NCI-H524 (cell line): Measurements from ENCODE around the gene LOXL1.
"Not testable (repeated sequence)": the region's sequence is repeated elsewhere in the genome, so short reads cannot be mapped to it uniquely, and the experiment has no call there.

ENCODE experiments used
- DNase-seq, 2 experiments: peaks; one replicate each; lab custom pipeline; 2025; lab: John Stamatoyannopoulos, UW

The LOXL1 gene

DNA sequence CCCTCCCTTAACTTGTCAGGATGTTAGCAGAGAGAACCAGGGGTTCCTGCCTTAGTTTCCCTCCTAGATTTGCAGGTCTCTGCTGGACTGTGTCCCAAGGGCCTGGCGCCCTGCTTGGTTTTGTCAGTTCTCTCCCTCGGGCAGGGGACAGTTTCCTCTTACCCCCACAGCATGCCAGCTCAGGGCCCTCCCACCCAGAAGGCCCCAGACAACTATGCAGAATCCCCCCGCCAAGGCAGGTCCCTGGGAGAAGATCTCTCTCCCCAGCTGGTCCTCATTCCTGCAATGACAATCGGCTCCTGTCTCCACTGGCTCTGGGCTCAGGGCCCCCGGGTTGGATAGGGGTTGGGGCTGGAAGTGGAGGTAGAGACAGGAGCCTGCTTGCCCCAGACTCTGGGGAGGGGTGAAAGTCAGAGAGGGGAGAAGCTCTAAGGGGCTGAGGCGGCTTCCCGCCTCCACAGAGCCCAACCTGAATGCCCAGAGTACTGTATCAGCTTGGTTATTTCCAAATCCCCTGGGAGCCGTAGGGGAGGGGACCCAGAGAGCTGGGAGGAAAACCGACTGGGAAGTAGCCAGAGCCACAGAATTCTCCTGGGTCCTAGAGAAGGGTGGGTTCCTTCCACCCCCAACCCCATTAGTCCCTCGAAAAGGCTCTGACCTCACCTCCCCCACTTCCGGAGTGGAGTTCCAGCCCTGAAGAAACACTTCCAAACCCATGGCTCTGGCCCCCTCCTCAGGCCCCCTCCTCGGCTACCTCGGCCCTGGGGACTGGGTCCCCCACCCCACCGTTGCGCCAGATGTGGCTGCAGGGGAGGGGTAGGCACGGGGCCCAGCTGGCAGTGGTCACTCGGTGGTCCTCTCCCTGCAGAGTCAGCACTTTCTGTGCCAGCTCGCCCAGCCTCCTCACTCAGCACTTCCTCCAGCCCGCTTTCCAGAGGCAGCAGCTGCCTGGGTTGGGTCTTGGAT, 3.8 kb upstream of the LOXL1 start:
- DNase-seq, result peak; percentile 94 to 96

DNA sequence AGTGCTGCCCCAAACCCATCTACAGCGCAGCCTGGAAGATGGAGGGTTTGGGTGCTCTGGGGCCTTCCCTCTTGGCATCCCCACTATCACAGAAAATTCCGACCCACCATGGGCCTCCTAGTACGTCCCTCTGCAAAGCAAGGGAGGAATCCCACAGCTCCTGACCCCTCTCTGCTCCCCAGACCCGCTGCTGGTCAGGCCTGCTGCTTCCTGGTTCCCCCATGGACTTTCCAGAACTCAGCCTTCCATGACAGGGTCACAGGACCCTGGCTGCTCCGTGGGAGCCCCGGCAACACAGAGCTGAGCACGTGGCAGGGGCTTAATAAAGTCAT, 3.1 kb upstream of the LOXL1 start:
- no peak for DNase-seq

DNA sequence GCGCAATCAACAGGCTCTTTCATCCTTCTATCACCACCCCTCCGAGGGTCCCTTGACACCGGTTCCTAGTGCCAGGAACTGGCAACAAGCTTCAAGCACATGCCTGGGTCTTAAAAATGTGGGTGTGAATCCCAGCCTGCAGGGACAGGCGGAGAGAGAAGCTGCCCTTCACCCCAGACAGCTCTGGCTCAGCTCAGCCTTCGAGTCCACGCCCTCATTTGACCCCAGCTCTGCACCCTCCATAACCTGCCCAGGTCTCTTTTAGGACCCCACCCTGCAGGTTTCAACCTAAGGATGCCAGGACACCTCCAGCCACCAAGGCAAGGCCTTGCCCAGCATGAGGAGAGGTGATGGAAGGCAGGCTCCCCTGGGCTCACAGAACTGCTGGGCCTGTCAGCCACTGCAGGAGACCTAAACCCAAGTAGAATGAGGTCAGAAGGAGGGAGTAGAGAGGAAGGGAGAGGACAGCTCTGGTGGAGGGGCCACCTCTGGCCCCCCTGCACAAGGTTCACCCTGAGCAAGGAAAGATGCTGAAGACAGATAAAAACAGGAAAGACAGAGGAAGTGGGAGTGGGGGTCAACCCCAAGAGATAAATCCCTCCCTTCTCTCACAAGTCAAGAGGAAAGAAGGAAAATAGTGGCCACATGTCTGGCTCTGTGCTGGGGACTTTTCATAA, 2.6 kb upstream of the LOXL1 start:
- peak; percentile 21 to 52 for DNase-seq

DNA sequence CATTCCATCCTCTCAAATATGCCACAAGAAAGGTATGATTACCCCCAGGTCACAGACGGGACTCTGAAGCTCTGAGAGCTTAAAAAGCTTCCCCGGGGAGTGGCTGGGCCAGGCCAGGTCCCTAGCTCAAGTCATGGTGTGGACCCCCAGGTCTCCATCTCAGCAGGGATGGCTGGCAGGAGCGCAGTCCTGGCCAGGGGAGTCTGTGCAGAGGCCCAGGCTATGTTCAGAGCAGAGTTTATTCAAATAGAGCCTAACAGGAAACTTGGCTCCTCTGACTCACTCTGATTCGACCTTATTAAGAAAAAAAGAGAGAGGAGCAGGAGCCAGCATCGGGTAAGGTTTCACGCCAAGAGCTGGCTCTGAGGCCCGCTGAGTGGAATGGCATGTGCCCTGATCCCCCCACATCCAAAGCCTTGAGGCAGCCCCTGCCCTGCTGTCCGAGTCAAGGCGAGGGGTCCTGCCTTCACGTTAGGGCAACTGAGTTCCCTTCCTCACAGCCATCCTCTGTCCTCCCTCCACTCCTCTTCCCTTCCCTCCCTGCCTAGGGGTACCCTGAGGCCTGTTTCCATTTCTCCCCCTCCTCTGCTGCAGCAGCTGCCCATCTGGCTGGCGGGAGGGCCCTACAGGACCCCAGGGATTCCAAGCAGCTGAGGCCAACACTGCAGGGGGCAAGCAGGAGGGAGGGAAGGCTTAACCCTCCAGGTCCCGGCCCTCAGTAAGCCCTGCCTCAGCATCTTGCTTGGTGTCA, 1.9 kb upstream of the LOXL1 start:
- peak; percentile 94 for DNase-seq

DNA sequence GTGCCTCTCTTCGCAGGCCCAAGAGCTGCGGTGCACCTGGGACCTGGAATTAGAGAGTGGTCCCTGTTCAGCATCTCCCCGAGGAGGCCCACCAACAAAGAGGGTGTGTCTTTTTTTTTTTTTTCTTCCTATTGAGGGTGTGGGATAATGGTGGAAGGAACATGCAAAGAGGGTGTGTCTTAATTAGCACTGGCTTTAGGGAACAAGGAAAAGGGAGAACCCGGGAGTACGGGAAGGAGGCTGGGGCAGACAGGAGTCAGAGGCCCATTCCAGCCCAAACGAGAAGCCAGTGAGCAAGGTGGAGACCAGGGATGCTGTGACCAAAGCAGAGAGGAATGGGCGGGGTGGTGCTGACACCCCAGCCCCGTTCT, 429 bp upstream of the LOXL1 start:
- no peak for DNase-seq

DNA sequence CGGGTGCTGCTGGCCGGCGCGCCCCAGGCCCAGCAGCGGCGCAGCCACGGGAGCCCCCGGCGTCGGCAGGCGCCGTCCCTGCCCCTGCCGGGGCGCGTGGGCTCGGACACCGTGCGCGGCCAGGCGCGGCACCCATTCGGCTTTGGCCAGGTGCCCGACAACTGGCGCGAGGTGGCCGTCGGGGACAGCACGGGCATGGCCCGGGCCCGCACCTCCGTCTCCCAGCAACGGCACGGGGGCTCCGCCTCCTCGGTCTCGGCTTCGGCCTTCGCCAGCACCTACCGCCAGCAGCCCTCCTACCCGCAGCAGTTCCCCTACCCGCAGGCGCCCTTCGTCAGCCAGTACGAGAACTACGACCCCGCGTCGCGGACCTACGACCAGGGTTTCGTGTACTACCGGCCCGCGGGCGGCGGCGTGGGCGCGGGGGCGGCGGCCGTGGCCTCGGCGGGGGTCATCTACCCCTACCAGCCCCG, 777 bp downstream of the LOXL1 start:
- DNase-seq, result peak in 1 of 2 experiments; percentile 51

DNA sequence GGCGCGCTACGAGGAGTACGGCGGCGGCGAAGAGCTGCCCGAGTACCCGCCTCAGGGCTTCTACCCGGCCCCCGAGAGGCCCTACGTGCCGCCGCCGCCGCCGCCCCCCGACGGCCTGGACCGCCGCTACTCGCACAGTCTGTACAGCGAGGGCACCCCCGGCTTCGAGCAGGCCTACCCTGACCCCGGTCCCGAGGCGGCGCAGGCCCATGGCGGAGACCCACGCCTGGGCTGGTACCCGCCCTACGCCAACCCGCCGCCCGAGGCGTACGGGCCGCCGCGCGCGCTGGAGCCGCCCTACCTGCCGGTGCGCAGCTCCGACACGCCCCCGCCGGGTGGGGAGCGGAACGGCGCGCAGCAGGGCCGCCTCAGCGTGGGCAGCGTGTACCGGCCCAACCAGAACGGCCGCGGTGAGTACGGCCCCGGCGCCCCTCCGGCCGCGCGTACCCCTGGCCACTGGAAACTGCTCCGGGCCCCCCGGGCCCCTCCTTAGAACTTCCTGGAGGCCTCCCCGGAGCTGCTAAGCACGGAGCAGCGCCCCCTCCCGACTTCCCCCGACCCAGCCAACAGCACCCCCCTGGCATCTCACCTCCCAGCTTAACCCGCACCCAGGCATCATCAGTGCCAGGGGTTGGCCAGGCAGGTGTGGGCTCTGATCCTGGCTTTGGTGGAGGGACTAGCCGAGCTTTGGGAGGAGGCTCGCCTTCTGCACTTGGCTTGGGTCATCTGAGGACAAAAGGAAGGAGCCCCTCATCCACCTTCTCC, 1.4 kb downstream of the LOXL1 start:
- peak; percentile 55 to 70 for DNase-seq

DNA sequence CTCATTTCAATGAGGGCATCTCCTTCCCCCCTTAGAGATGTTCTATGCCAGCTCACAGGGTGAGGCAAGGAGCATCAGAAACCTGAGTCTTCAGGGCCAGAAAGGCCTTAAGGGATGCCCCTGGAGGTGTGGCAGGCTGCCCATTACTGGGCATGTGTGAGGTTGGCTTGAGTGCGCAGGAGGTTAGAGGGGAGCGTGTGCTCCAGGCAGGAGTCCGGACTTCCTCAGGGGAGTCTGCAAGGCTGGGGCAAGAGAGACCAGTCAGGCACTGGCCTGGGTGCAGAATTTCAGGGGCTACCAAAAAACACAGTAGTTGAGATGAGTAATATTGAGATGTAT, 1.9 kb downstream of the LOXL1 start:
- peak in 1 of 2 experiments; percentile 49 for DNase-seq

DNA sequence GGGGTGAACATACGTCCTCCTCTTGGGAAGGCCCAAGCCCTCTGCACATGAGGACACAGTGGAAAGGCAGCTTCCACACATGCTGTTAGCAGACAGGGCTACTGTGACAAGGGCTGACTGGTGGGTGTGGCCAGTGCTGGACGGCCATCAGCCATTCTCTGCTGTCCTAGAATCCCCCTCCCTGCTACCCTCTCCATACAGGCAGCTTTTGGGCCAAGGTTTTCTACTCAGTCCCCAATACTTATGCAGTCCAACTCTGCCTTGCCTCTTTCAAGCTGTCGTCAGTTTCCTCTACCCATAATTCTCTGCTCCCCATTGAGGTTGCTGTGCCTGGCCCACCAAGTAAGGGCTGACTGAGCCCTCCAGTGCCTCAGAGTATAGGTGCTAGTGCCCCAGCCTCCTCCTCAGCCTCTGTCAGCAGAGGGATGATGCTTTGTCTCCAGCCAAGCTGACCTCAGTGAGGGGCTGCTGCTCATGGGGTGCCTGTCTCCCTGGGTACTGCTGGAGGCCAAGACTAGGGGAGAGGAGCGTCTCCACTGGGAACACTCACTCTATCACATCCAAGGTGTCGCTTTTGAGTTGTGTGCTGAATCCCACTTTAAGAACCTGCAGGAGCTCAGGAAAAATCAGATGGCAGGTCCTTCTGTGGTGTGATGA, 2.8 kb downstream of the LOXL1 start:
- peak; percentile 25 to 60 for DNase-seq

DNA sequence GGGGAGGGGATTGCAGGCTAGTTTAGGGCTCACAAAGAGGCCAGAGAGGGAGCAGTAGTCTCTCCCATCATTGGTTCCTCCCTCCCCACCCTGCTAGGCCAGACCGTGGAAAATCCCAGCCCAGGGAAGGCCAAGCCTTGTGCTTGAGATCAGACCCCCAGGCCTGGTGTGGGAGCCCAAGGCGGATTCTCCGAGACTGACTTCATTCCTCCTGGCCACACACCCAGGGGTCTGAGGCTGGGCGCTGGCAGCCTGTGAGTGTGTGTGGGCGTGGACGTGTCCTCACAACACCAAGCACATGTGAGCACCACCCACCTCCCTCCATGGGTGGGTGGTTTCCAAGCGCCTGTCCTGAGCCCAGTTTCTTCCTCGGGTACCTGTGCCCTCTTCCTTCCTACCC, 4.1 kb downstream of the LOXL1 start:
- DNase-seq, result no peak

DNA sequence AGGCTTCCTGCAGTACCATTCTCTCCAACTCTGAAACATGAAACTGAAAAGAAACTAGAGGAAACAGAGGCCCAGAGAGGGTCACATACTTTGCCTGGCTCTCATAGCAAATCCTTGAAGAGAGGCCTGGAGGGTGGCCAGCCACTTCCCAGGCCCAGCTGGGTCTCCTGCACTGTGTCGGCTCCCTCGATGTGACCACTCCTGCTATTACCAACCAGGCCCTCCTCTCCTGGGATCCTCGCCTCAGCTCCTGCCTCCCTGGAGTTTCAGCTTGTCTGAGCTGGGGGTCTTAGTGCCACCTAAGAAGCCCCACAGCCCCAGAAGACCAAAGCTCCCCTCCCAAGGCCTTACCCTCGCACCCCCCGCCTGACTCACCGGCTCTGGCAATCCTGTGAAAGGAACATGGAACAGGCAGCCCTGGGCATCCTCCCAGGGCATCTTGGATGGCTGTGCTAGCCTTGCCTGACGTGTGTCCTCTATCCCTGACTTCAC, 4.6 kb downstream of the LOXL1 start:
- no peak for DNase-seq

DNA sequence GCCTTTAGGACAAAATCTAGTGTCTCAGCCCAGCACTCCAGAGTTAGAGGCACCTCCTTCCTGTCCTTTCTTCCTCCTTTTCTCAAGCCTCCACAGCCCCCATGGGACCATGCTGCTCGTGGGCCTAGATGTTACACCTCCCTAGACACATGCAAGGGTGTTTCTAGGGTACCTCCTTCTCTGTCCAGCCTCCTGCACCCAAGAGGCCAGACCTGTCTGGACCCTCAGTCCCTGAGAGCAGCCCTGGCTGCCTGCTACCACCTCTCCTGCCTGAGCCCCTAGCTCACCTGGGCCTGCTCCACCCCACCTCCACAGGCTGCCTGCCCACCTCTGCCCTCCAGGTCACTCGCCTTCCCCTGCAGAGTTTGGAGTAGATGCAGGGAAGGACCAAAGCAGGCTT, 5.2 kb downstream of the LOXL1 start:
- DNase-seq, result no peak

DNA sequence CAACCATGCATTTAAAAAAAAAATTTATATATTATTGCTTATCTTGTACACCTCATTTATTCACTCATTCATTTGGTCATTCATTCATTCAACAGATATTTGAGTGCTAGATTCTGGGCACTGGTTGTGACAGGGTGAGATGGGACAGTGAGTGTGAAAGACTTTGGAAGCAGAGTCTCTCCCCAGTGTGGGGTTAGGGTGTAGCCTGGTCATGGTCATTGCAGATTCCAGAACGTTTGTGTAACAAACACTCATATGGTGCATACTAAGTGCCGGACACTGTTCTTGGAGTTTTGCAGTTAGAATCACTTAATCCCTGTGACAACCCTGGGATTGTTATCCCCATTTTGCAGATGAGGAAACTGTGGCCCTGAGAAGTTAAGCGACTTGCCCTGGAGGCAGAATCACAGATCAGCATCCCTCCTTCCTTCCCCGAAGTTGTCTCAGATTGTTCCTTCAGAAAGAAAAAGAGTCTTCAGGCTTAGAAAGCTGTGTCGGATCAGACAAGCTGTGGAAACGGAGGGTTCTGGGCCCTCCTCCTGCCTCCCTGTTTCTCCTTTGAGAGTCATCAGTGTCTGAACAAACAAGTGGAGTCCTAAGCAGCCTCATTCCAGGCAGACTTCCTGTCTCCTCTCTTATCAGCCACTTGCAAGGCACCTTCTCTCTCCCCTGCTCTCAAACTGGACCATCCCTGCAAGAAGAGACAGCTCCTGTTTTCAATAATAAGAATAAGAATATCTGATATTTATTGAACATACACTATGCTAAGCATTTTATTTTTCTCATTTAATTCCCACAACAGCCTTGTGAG, 6.3 kb downstream of the LOXL1 start:
- DNase-seq, result no peak

DNA sequence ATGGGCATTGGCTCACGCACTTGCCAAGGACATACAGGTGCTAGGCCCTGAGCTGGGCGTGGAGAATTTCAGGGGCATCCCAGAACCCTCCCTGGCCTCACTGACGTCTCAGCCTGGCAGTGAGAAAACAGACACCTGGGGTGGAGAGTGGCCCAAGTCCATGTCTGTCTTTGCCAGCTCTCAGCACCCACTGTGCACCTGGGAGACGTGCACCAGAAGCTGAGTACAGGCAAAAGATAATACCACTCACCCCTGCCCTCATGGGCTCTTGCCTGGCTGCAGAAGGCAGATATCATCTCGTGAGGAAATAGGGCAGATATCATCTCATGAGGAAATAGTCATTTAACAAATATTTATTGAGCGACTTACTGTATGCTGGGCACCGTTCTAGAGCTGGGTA, 8.0 kb downstream of the LOXL1 start:
- no peak for DNase-seq

DNA sequence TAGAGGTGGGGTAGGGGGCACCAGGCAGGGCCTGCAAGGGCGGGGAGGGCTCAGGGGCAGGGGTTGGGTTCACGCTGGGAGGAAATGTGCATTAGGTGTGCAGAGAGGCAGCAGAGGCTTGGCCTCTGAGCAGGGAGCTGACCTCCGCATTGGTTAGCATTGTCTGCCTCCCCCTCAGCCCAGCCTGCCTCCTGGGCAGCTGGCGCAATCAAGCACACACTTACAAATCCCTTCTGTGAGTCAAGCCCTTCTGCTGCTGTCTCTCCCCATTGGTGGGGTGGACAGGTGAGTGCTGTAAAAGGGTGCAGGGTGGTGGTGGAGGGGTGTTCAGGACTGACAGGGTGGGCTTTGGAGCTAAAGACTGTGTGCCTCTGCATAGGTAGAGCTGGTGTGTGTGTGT, 9.3 kb downstream of the LOXL1 start:
- DNase-seq, result peak; percentile 62 to 83

DNA sequence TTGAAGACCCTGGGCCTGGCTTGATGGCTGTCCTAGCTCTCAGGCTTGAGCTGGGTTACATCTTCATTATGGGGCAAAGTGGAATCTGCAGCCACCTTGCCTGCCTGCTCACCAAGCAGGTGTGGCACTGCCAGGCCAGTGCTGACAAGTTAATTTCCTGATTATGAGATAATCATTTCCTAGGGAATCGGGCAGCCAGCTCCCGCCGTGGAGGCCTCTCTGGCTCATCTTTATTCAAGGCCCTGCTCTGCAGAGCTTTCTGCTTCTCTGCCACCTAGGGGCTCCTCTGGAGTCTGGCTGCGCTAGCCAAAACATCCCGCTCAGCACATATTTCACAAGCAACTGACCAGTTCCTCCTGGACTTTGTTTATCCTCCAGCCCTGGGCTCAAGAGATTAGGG, 9.9 kb downstream of the LOXL1 start:
- no peak for DNase-seq

DNA sequence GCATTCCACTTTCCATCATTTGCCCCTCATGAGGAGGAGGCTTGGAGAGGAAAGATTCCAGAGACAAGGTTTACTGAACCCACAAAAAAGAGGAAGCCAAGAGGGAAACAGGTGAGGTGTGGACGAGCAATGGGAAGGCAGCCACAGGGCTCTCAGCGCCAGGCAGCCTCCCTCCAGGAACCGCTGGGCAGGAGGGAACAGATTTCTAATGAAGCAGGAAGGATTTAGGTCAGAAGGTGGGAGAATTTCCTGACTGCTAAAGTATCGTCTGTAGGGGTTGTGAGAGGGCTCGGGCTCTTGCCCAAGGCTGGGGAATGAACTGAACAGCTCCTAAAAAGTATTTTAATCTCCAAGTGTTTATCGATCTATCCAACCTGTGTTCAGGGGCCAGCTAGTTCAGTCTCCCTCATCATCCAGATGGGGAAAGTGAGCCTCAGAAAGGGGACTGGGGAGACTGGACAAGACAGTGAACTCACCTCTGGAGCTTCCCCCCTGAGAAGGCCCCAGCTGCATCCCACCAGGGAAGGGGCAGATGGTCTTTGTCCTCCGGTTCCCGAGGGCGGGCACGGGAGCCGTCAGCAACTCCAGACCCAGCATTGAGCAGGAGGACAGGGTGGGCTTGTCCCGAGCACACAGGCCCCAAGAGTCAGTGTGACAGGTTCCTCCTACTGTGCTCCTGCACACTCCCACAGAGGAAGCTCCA, 10.5 kb downstream of the LOXL1 start:
- no peak for DNase-seq

DNA sequence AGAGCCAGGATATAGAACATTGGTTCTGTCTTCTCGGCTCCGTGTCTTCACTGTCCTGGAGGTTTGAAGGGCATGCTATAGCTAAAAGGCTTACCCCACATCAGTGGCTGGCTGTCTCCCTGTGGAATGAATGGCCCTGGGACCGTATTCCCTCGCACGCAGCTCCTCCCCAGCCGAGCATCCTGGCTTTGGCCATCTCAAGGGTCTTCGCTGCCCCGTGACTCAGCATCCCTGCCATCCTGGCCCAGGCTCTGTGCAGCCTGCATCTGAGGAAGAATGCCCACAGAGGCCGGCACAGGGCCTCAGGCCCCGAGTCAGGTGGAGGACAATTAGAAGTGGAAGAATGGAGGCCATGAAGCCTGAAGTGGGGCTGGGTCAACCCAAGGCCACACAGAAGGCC, 11.0 kb downstream of the LOXL1 start:
- no peak for DNase-seq

DNA sequence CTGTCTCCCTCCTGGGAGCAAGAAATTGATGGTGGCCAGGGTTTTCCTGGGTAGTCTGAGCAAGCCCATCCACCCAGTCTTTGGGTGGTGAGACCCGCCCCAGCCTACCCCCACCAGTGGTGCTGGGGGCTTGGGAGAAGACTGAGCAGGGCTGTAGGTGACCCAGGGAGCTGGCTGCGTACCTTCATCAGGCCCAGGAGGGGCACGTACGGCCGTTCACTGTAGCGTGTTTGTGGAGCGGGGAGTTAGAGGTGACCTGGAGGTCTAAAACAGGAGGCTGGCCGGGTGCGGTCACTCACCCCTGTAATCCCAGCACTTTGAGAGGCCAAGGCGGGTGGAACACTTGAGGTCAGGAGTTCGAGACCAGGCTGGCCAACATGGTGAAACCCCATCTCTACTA, 11.5 kb downstream of the LOXL1 start:
- DNase-seq, result no peak

DNA sequence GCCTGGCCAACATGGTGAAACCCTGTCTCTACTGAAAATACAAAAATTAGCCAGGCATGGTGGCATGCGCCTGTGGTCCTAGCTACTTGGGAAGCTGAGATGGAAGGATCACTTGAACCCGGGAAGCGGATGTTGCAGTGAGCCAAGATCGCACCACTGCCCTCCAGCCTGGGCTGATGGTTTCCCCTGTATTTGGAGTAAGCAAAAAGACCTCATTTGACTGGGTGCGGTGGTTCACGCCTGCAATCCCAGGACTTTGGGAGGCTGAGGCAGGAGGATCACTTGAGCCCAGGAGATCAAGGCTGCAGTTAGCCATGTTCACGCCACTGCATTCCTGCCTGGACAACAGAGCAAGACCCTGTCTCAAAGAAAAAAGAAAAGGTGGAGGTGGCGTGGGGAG, 12.3 kb downstream of the LOXL1 start:
- not testable (repeated sequence) for DNase-seq
